Esophagus muscularis mucosa (tissue), 4 donors: ENCODE results near the gene KLRC1. TPM values are rescaled to one million over a fixed set of nuclear protein-coding genes. Genes with fewer than 3 reads are reported as not detected.
"Not testable (repeated sequence)": the region's sequence is repeated elsewhere in the genome, so short reads cannot be mapped to it uniquely, and the experiment has no call there.

Experiments
- DNase-seq: peaks from one replicate; pipeline ENCODE4 v3.0.0-alpha.2; 2017; ENCODE audit errors: extremely low spot score
- H3K27ac ChIP-seq, 4 donors: fragments of 200-600 bp; sonication (generic); replicated peaks in 1 of 4; 1 replicate in 3 of 4; 2 replicates in 1 of 4; pipeline ENCODE4 v1.5.1; 2016 to 2019; ENCODE audit warnings: mild to moderate bottlenecking in 1 of 4
- H3K27me3 ChIP-seq, 4 donors: fragments of 200-600 bp; sonication (generic); one replicate each; pipeline versions ENCODE4 v1.5.1 to v1.6.0; 2016 to 2019
- H3K36me3 ChIP-seq, 4 donors: fragments of 200-600 bp; sonication (generic); one replicate each; pipeline ENCODE4 v1.5.1; 2016 to 2019
- H3K4me1 ChIP-seq, 4 donors: fragments of 200-600 bp; sonication (generic); one replicate each; pipeline ENCODE4 v1.5.1; 2016 to 2019
- H3K4me3 ChIP-seq, 4 donors: fragments of 200-600 bp; sonication (generic); 1 replicate in 2 of 4; 2 replicates in 2 of 4; pipeline ENCODE4 v1.5.1; 2016 to 2019; ENCODE audit warnings: mild to moderate bottlenecking in 4 of 4, moderate library complexity in 1 of 4
- H3K9me3 ChIP-seq, 4 donors: fragments of 200-600 bp; sonication (generic); 1 replicate in 3 of 4; 2 replicates in 1 of 4; pipeline ENCODE4 v1.5.1; 2016 to 2019
- EP300 ChIP-seq: sonication (generic); formaldehyde crosslinking; IDR thresholded peaks from one replicate; pipeline ENCODE4 v1.6.1; 2017; ENCODE audit warnings: antibody characterized with exemption
- POLR2A ChIP-seq: fragments of 450-650 bp; IDR thresholded peaks from one replicate; pipeline ENCODE4 v1.6.1; 2017; ENCODE audit warnings: antibody characterized with exemption, moderate library complexity, mild to moderate bottlenecking, low read depth
- POLR2AphosphoS5 ChIP-seq, 2 donors: sonication (generic); formaldehyde crosslinking; IDR thresholded peaks; one replicate each; pipeline ENCODE4 v1.6.1; 2017; ENCODE audit warnings: antibody characterized with exemption in 2 of 2
- WGBS: methylation state at CpG from one replicate; pipeline ENCODE4 v1.1.5; 2018; 5-methylcytosine and 5-hydroxymethylcytosine counted together
- intact Hi-C: fragments of 100-400 bp; cut with DNase I; formaldehyde crosslinking; loops from one replicate; pipeline ENCODE4 v1.15.1; 2023
- total RNA-seq, 4 donors: library from RNA; depleted of rRNA; stranded (reverse); fragments of >200 nt; gene quantifications; one replicate each; pipeline versions ENCODE4 v1.1.0 to v1.2.1, GENCODE V29; 2016
- TF ChIP-seq, protein P1 (sequence below), 3 experiments: fragments of 200-600 bp in 2 of 3; fragments of 450-650 bp in 1 of 3; sonication (generic) in 2 of 3; IDR thresholded peaks; one replicate each; pipeline ENCODE4 v1.5.1; 2017 to 2019; ENCODE audit warnings: antibody characterized with exemption in 3 of 3, mild to moderate bottlenecking in 2 of 3, moderate library complexity in 1 of 3

The KLRC1 gene
- 1 to 10 TPM in 1 of 4 donors, under 1 TPM in 1, not detected in 2; 0.50 to 2.1 TPM for total RNA-seq

DNA sequence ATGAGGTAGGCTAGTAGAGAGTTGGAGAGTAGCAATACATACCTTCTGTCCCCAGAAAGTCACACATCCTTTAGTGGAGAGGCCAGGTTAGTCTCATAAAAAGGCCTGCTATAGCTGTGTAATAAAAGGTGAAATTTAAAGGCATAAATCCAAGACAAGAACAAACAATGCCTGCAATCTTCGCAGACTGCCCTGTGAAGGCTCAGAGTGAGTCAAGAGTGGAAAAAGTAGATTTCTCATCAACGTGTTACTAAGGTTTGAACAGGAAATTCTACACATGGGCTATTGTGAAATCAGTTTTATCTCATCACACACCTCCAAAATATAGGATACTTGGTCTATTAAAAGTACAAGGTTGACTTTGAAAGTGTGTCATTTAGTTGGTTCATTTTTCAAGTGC lies at the start of gene KLRC1:
Gene KLRC1 (minus strand): TSS at position 222 of the 400 bp plus-strand sequence. CDS start 2,221 bp downstream, outside the sequence.
- TF ChIP-seq POLR2AphosphoS5 (IDR thresholded peaks at IDR 0.05) (no peak), EP300 (no peak), POLR2A (no peak)
- TF ChIP-seq, protein P1, sequence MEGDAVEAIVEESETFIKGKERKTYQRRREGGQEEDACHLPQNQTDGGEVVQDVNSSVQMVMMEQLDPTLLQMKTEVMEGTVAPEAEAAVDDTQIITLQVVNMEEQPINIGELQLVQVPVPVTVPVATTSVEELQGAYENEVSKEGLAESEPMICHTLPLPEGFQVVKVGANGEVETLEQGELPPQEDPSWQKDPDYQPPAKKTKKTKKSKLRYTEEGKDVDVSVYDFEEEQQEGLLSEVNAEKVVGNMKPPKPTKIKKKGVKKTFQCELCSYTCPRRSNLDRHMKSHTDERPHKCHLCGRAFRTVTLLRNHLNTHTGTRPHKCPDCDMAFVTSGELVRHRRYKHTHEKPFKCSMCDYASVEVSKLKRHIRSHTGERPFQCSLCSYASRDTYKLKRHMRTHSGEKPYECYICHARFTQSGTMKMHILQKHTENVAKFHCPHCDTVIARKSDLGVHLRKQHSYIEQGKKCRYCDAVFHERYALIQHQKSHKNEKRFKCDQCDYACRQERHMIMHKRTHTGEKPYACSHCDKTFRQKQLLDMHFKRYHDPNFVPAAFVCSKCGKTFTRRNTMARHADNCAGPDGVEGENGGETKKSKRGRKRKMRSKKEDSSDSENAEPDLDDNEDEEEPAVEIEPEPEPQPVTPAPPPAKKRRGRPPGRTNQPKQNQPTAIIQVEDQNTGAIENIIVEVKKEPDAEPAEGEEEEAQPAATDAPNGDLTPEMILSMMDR (IDR thresholded peaks at IDR 0.05), result no peak
- Histone ChIP-seq H3K27me3 (no peaks in the 10 kb centered on the region), H3K27ac (no peak within 1 kb of the TSS), H3K4me3 (no peak within 1 kb of the TSS), H3K9me3 (peaks cover 0 to 24% (median 15%) of the 10 kb centered on the region in 4 donors), H3K4me1 (no peaks in the 10 kb centered on the region), H3K36me3 (no peaks in the 10 kb centered on the region)
- intact Hi-C loops, result no loop called here
- no peak for DNase-seq
- WGBS, result 64% methylated on average over 2 of the region's 2 CpGs

DNA sequence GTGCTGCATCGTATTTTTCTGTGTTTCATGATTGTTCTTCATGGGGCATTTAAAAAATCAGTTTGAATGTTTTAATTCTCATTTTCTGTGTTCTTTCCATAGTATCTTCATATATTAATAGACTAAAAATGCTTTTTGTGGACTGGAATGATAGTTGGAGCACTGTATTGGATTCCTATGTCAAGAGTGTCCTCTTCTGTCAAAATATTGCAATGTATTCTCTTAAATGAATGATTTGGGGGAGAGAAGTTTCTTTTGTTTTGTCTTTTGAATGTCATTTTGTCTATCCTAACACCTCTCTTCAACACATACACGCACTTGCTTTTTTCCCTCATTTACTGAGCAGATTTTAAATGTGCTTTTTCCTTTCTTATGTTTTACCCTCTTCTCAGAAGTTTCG lies 47.9 kb upstream of the KLRC1 start:
- H3K9me3 ChIP-seq, result peaks cover 0 to 3% (median 0%) of the 10 kb centered on the region in 4 donors
- no peak overlapping the region for H3K4me3 ChIP-seq
- H3K4me1 ChIP-seq, result no peaks in the 10 kb centered on the region
- H3K36me3 ChIP-seq, result no peaks in the 10 kb centered on the region
- H3K27me3 ChIP-seq, result no peaks in the 10 kb centered on the region
- no peak for TF ChIP-seq EP300
- TF ChIP-seq POLR2AphosphoS5 (IDR thresholded peaks at IDR 0.05), result no peak
- TF ChIP-seq POLR2A, result no peak
- TF ChIP-seq, protein P1 (IDR thresholded peaks at IDR 0.05), result peak in 1 of 3 experiments; percentile 3
- 38% methylated on average over 3 of the region's 3 CpGs for WGBS
- DNase-seq, result no peak
- no peak overlapping the region for H3K27ac ChIP-seq
- intact Hi-C loops, result no loop called here

DNA sequence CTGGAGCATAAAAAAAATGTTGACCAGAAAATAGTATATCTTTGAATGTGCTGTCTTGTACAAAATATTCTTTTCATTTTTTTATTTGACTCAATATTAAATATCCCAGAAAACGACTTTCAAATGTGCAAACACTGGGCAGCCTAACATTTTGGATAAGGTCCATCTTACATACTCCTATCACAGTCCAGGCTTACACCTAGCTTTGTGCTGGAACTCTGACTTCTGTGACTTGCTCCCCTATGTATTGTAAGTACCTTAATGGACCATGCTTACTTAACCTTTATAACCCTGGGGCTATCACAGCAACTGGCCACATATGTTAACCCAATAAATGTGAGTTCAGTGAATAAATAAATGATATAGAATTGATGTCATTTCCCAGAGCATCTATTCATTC lies 44.9 kb upstream of the KLRC1 start:
- Histone ChIP-seq H3K36me3 (no peaks in the 10 kb centered on the region), H3K9me3 (no peaks in the 10 kb centered on the region), H3K27me3 (peaks cover 0 to 4% (median 0%) of the 10 kb centered on the region in 4 donors), H3K27ac (no peak overlapping the region), H3K4me1 (no peaks in the 10 kb centered on the region), H3K4me3 (no peak overlapping the region)
- intact Hi-C loops, result no loop called here
- DNase-seq, result no peak
- TF ChIP-seq EP300, result no peak
- no peak for TF ChIP-seq POLR2AphosphoS5 (IDR thresholded peaks at IDR 0.05)
- no peak for TF ChIP-seq POLR2A
- TF ChIP-seq, protein P1 (IDR thresholded peaks at IDR 0.05), result no peak
- 45% methylated on average over 1 of the region's 1 CpG for WGBS

DNA sequence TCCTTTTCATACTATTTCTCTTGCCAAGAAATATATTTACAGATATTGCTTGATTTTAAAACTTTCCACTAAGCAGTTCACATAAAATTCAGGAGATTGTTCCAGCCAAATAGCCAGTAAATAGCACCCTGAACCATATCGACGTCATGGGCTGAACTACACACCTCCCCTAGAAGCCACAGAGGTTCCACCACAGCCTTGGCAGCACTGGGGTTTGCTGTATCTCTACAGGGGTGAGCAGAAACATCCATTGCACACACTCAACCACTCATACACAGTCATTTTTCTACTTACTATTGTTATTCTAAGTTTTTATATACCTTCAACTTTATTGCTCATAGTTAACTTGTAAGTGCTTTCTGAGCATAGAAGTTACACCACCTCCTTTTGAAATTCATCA lies 44.4 kb upstream of the KLRC1 start:
- no peak overlapping the region for H3K27ac ChIP-seq
- no peak overlapping the region for H3K4me3 ChIP-seq
- TF ChIP-seq, protein P1 (IDR thresholded peaks at IDR 0.05), result no peak
- H3K36me3 ChIP-seq, result no peaks in the 10 kb centered on the region
- intact Hi-C loops, result no loop called here
- peaks cover 0 to 4% (median 0%) of the 10 kb centered on the region in 4 donors for H3K27me3 ChIP-seq
- DNase-seq, result no peak
- WGBS, result 62% methylated on average over 2 of the region's 2 CpGs
- H3K9me3 ChIP-seq, result no peaks in the 10 kb centered on the region
- no peaks in the 10 kb centered on the region for H3K4me1 ChIP-seq

DNA sequence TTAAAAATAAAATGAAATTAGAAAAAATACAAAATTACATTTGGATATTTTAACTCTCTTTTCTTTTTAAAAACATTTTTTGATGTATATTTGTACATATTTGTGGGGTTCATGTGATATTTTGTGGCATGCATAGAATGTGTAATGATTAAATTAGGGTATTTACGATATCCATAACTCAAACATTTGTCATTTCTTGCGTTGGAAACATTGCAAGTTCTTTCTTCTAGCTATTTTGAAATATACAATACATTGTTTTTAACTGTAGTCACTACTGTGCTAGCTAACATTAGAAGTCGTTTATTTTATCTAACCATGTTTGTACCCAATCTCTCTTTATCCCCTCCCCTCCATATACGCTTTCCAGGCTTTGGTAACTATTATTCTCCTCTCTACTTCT lies 38.6 kb upstream of the KLRC1 start:
- 75% methylated on average over 4 of the region's 4 CpGs for WGBS
- no peaks in the 10 kb centered on the region for H3K9me3 ChIP-seq
- H3K4me1 ChIP-seq, result no peaks in the 10 kb centered on the region
- TF ChIP-seq EP300, result no peak
- no peak for TF ChIP-seq POLR2AphosphoS5 (IDR thresholded peaks at IDR 0.05)
- TF ChIP-seq, protein P1 (IDR thresholded peaks at IDR 0.05), result no peak
- TF ChIP-seq POLR2A, result no peak
- no peak overlapping the region for H3K4me3 ChIP-seq
- DNase-seq, result no peak
- intact Hi-C loops, result no loop called here
- H3K27me3 ChIP-seq, result peaks cover 0 to 4% (median 0%) of the 10 kb centered on the region in 4 donors
- H3K27ac ChIP-seq, result no peak overlapping the region
- no peaks in the 10 kb centered on the region for H3K36me3 ChIP-seq

DNA sequence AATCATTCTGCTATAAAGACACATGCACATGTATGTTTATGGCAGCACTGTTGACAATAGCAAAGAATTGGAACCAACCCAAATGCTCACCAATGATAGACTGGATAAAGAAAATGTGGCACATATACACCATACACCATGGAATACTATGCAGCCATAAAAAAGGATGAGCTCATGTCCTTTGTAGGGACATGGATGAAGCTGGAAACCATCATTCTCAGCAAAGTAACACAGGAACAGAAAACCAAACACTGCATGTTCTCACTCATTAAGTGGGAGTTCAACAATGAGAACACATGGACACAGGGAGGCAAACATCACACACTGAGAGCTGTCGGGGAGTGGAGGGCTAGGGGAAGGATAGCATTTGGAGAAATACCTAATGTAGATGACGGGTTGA lies 34.2 kb upstream of the KLRC1 start:
- H3K4me3 ChIP-seq, H3K27ac ChIP-seq, H3K36me3 ChIP-seq, intact Hi-C loops, H3K9me3 ChIP-seq, DNase-seq, H3K27me3 ChIP-seq, H3K4me1 ChIP-seq: not testable (repeated sequence)
- WGBS, result 84% methylated on average over 2 of the region's 2 CpGs

DNA sequence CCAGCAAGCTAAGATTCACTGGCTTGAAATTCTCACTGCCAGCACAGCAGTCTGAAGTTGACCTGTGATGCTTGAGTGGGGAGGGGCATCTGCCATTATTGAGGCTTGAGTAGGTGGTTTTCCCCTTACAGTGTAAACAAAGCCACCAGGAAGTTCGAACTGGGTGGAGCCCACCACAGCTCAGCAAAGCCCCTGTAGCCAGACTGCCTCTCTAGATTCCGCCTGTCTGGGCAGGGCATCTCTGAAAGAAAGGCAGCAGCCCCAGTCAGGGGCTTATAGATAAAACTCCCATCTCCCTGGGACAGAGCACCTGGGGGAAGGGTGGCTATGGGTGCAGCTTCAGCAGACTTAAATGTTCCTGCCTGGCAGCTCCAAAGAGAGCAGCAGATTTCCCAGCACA lies 28.7 kb upstream of the KLRC1 start:
- H3K4me1 ChIP-seq, DNase-seq, H3K36me3 ChIP-seq, H3K27ac ChIP-seq, intact Hi-C loops, H3K27me3 ChIP-seq, H3K4me3 ChIP-seq: not testable (repeated sequence)
- WGBS, result 60% methylated on average over 1 of the region's 2 CpGs
- H3K9me3 ChIP-seq, result peaks cover 0 to 15% (median 0%) of the 10 kb centered on the region in 4 donors

DNA sequence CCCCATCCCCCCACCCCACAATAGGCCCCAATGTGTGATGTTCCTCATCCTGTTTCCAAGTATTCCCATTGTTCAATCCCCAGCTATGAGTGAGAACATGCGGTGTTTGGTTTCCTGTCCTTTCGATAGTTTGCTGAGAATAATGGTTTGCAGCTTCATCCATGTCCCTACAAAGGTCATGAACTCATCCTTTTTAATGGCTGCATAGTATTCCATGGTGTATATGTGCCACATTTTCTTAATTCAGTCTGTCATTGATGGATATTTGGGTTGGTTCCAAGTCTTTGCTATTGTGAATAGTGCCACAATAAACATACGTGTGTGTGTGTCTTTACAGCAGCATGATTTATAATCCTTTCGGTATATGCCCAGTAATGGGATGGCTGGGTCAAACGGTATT lies 19.6 kb upstream of the KLRC1 start:
- H3K9me3 ChIP-seq, H3K27ac ChIP-seq, H3K27me3 ChIP-seq, H3K4me3 ChIP-seq, DNase-seq, H3K4me1 ChIP-seq, H3K36me3 ChIP-seq, intact Hi-C loops: not testable (repeated sequence)
- WGBS, result 83% methylated on average over 5 of the region's 5 CpGs
